Large intestine (tissue), 3 donors: ENCODE measurements around the gene ARHGAP26. TPM values are rescaled to one million over a fixed set of nuclear protein-coding genes. Genes with fewer than 3 reads are reported as not detected.

ENCODE experiments used
- DNase-seq, 2 donors: peaks; one replicate each; pipeline versions ENCODE4 v3.0.0 to v3.0.0-alpha.2; 2013
- H3K27ac ChIP-seq: one replicate; pipeline ENCODE4 v1.5.1; 2013; ENCODE audit warnings: low read length
- H3K27me3 ChIP-seq: 2 replicates; pipeline ENCODE4 v1.6.1; 2013; ENCODE audit warnings: low read length; ENCODE audit not compliant: control insufficient read depth, insufficient read depth
- H3K36me3 ChIP-seq: 2 replicates; pipeline ENCODE4 v1.6.1; 2013; ENCODE audit warnings: low read length; ENCODE audit not compliant: control insufficient read depth, insufficient read depth
- H3K4me1 ChIP-seq: one replicate; pipeline ENCODE4 v1.6.1; 2013; ENCODE audit warnings: low read length; ENCODE audit not compliant: control insufficient read depth, insufficient read depth
- H3K4me3 ChIP-seq: one replicate; pipeline ENCODE4 v1.5.1; 2013; ENCODE audit warnings: low read length
- H3K9me3 ChIP-seq: one replicate; pipeline ENCODE4 v1.6.1; 2013; ENCODE audit warnings: mild to moderate bottlenecking, low read depth, low read length, moderate library complexity; ENCODE audit not compliant: control insufficient read depth
- WGBS: methylation state at CpG from one replicate; pipeline ENCODE4 v1.1.5; 2013; ENCODE audit warnings: low lambda C conversion rate; ENCODE audit not compliant: insufficient coverage; 5-methylcytosine and 5-hydroxymethylcytosine counted together
- polyA plus RNA-seq: library from polyadenylated mRNA; unstranded; fragments of 120-200 nt; gene quantifications from one replicate; pipeline ENCODE4 v1.2.1, GENCODE V29; 2013

ARHGAP26 gene
- polyA plus RNA-seq, 1 donor, result 31.8 TPM

- Histone ChIP-seq H3K27me3 (no peaks in the 10 kb centered on the region), H3K27ac (no peak overlapping the region), H3K4me1 (no peaks in the 10 kb centered on the region), H3K4me3 (no peak overlapping the region), H3K9me3 (no peaks in the 10 kb centered on the region), H3K36me3 (peaks cover 18% of the 10 kb centered on the region)
- peak in 1 of 2 donors; percentile 13 for DNase-seq
- no CpG with 5 or more reads among the region's 3 CpGs for WGBS
Measured at GRCh38 chr5:143037071-143037470, 266.9 kb downstream of the ARHGAP26 start.

GRCh38 chr5:143037708-143038107 is 267.5 kb downstream of the ARHGAP26 start:
- H3K27me3 ChIP-seq, result no peaks in the 10 kb centered on the region
- peaks cover 21% of the 10 kb centered on the region for H3K36me3 ChIP-seq
- H3K9me3 ChIP-seq, result no peaks in the 10 kb centered on the region
- WGBS, result no CpG with 5 or more reads among the region's 1 CpG
- no peak for DNase-seq
- H3K27ac ChIP-seq, result no peak overlapping the region
- H3K4me1 ChIP-seq, result no peaks in the 10 kb centered on the region
- H3K4me3 ChIP-seq, result no peak overlapping the region

GRCh38 chr5:143040622-143041021 is 270.4 kb downstream of the ARHGAP26 start:
- WGBS, result no CpG with 5 or more reads among the region's 2 CpGs

GRCh38 chr5:143041461-143041860 is 271.3 kb downstream of the ARHGAP26 start:
- Histone ChIP-seq H3K4me1 (no peaks in the 10 kb centered on the region), H3K27me3 (no peaks in the 10 kb centered on the region), H3K27ac (no peak overlapping the region), H3K9me3 (no peaks in the 10 kb centered on the region), H3K4me3 (no peak overlapping the region), H3K36me3 (peaks cover 27% of the 10 kb centered on the region)
- DNase-seq, result no peak
- WGBS, result 70% methylated on average over 2 of the region's 7 CpGs

More at GRCh38 chr5:143040622-143041021, 270.4 kb downstream of the ARHGAP26 start:
- no peaks in the 10 kb centered on the region for H3K4me1 ChIP-seq
- H3K27ac ChIP-seq, result no peak overlapping the region
- H3K36me3 ChIP-seq, result peaks cover 27% of the 10 kb centered on the region
- DNase-seq, result no peak
- no peak overlapping the region for H3K4me3 ChIP-seq
- no peaks in the 10 kb centered on the region for H3K9me3 ChIP-seq
- H3K27me3 ChIP-seq, result no peaks in the 10 kb centered on the region

- Histone ChIP-seq H3K4me1 (no peaks in the 10 kb centered on the region), H3K27ac (no peak overlapping the region), H3K4me3 (no peak overlapping the region), H3K9me3 (no peaks in the 10 kb centered on the region), H3K27me3 (no peaks in the 10 kb centered on the region), H3K36me3 (peaks cover 27% of the 10 kb centered on the region)
- DNase-seq, result no peak
- no CpG with 5 or more reads among the region's 6 CpGs for WGBS
Measured at GRCh38 chr5:143041972-143042770, 272.0 kb downstream of the ARHGAP26 start.

- Histone ChIP-seq H3K4me3 (no peak overlapping the region), H3K27ac (no peak overlapping the region), H3K9me3 (no peaks in the 10 kb centered on the region), H3K4me1 (no peaks in the 10 kb centered on the region), H3K27me3 (no peaks in the 10 kb centered on the region), H3K36me3 (peaks cover 22% of the 10 kb centered on the region)
- WGBS, result no CpG with 5 or more reads among the region's 4 CpGs
- DNase-seq, result no peak
Measured at GRCh38 chr5:143044265-143044664, 274.1 kb downstream of the ARHGAP26 start.

GRCh38 chr5:143045062-143045461 is 274.9 kb downstream of the ARHGAP26 start:
- Histone ChIP-seq H3K27ac (no peak overlapping the region), H3K27me3 (no peaks in the 10 kb centered on the region), H3K4me3 (no peak overlapping the region), H3K36me3 (peaks cover 26% of the 10 kb centered on the region), H3K4me1 (no peaks in the 10 kb centered on the region), H3K9me3 (no peaks in the 10 kb centered on the region)
- no peak for DNase-seq
- 100% methylated on average over 1 of the region's 3 CpGs for WGBS

- Histone ChIP-seq H3K9me3 (no peaks in the 10 kb centered on the region), H3K27me3 (no peaks in the 10 kb centered on the region), H3K27ac (no peak overlapping the region), H3K36me3 (peaks cover 27% of the 10 kb centered on the region), H3K4me1 (no peaks in the 10 kb centered on the region), H3K4me3 (no peak overlapping the region)
- no peak for DNase-seq
- no CpG with 5 or more reads among the region's 1 CpG for WGBS
Measured at GRCh38 chr5:143046314-143046713, 276.1 kb downstream of the ARHGAP26 start.

- Histone ChIP-seq H3K27ac (no peak overlapping the region), H3K36me3 (peaks cover 20% of the 10 kb centered on the region), H3K4me3 (no peak overlapping the region), H3K9me3 (no peaks in the 10 kb centered on the region), H3K4me1 (peaks cover 5% of the 10 kb centered on the region), H3K27me3 (no peaks in the 10 kb centered on the region)
- WGBS, result no CpG with 5 or more reads among the region's 1 CpG
- no peak for DNase-seq
Measured at GRCh38 chr5:143047091-143047490, 276.9 kb downstream of the ARHGAP26 start.

GRCh38 chr5:143050183-143050582 is 280.0 kb downstream of the ARHGAP26 start:
- Histone ChIP-seq H3K27ac (no peak overlapping the region), H3K4me1 (peaks cover 5% of the 10 kb centered on the region), H3K27me3 (no peaks in the 10 kb centered on the region), H3K4me3 (no peak overlapping the region), H3K9me3 (no peaks in the 10 kb centered on the region), H3K36me3 (peaks cover 20% of the 10 kb centered on the region)
- no peak for DNase-seq
- WGBS, result 100% methylated on average over 1 of the region's 4 CpGs
